Measurements from ENCODE around the gene SRSF12. TPM values are rescaled to one million over a fixed set of nuclear protein-coding genes. Genes with fewer than 3 reads are reported as not detected.
A peak's percentile ranks its signal among the peaks of the same experiment; 100 is the strongest.
"Not testable (repeated sequence)": the region's sequence is repeated elsewhere in the genome, so short reads cannot be mapped to it uniquely, and the experiment has no call there.

Gene SRSF12
- total RNA-seq, 2 donors from 2014 or later = not detected

DNA sequence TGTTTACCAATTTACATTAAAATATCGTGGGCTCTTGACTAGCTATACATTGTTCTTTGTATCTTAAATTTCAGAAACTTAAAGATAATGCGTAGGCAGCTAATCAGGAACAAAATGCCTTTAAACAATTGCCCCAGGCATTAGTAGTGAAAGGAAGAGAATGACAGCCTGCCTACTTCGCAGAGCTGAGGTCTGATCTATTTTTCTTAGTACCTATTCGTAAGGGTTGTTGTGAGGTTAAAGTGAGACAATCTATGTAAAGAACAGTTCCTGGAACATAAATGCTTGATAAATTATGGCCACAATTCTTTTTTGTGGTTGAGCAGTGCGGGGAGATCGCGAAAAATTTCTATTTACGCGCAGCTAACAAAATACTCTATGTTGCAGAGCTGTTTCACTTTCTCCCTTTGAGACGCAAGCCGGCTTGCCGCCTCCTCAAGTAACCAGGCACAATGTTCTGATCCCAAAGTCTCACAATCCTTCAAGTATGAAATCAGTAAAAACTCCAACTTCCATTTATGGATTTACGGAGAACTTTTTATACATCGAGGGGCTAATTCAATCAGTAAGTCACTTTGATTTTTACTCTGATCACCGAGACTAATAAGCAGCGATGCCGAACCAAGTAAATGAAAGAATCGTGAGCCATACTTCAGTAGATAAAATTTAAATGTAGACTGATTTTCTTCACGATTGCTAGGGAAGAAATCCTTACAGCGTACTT is 38.2 kb downstream of the SRSF12 start:
- peak overlapping the region; percentile 97 for H3K27ac Mint-ChIP-seq
- peaks cover 40% of the 10 kb centered on the region for H3K4me1 Mint-ChIP-seq
- peak; percentile 22 to 34 (median 25) for DNase-seq
- H3K9me3 ChIP-seq (ENCODE audit: control insufficient read depth, low read length, poor library complexity, severe bottlenecking) = no peaks in the 10 kb centered on the region
- H3K27me3 Mint-ChIP-seq = no peaks in the 10 kb centered on the region
- peak; percentile 32 for ATAC-seq
- H3K36me3 Mint-ChIP-seq (ENCODE audit: low read depth) = peaks cover 6% of the 10 kb centered on the region
- H3K4me3 Mint-ChIP-seq = peak overlapping the region; percentile 93

DNA sequence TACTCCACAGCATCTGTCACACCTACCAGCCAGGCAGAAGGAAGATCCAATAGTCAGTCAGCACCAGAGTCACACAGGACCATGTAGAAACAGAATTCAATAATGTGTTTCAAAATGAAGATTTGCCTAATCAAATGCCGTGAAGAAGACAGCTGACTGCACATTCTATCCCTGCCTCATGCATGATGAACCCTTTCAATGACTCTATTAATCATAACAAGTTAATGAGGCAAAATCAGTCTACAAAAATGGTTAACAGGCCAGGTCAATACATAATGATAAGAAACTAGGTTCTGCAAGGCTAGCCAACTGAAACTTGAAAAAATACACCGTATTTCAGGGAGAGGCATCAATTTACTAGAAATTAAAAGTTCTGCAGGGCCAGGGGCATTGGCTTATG is 44.0 kb downstream of the SRSF12 start:
- H3K27ac Mint-ChIP-seq = no peak overlapping the region

DNA sequence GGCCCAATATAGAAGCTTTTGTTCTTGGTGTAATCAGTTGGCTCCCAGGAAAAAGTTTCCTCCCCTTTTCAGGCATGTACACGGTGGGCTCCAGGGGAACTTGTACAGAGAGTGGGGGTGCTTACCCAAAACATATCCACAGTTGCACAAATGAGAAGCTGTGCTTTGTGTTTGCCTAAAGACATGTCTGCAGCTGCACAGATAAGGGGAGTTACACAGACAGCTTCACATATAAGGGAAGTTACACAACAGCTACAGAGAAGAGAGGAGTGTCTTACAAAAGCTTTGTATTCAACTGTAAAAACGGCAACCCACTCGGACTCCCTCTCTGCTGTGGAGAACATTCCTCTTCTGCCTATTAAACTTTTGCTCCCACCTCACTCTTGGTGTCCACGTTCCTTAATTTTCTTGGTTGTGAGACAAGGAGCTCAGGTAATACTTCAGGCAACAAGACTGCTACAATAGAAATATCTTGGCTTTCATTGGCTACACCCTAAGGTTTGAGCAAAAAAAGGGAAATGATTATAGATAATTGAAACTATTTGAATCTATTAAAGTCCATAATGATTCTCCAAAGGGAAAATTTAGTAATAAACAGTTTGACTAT is 44.8 kb downstream of the SRSF12 start:
- DNase-seq = no peak
- no peak for ATAC-seq
- H3K4me3 Mint-ChIP-seq = no peak overlapping the region
- peaks cover 7% of the 10 kb centered on the region for H3K4me1 Mint-ChIP-seq
- no peaks in the 10 kb centered on the region for H3K36me3 Mint-ChIP-seq (ENCODE audit: low read depth)
- H3K9me3 ChIP-seq (ENCODE audit: control insufficient read depth, low read length, poor library complexity, severe bottlenecking) = no peaks in the 10 kb centered on the region
- no peak overlapping the region for H3K27ac Mint-ChIP-seq
- H3K27me3 Mint-ChIP-seq = peaks cover under 1% of the 10 kb centered on the region

More for the DNA sequence above, 44.0 kb downstream of the SRSF12 start:
- DNase-seq (no peak), ATAC-seq (no peak)
- H3K27me3 Mint-ChIP-seq = no peaks in the 10 kb centered on the region
- no peaks in the 10 kb centered on the region for H3K36me3 Mint-ChIP-seq (ENCODE audit: low read depth)
- H3K4me1 Mint-ChIP-seq = peaks cover 10% of the 10 kb centered on the region
- no peaks in the 10 kb centered on the region for H3K9me3 ChIP-seq (ENCODE audit: control insufficient read depth, low read length, poor library complexity, severe bottlenecking)
- no peak overlapping the region for H3K4me3 Mint-ChIP-seq

DNA sequence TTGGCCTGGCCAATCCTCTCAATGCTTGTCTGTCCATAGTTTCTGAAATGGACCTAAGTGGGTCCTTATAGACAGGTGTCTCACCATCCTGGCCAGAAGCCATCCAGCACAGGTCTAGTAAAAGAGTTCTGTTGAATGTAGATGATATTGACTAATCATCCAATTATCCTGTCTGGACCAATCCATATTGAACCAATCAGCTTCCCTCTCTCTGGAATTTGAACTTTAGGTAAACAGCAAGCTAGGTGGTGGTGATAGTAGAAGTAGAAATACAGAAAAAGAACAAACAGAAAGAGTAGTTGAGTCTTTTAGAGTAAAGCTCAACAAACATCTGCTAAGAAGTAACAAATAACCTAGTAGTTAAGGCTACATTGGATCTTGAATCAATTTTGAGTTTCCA is 46.8 kb downstream of the SRSF12 start:
- ATAC-seq (no peak), DNase-seq (no peak)
- Mint-ChIP-seq H3K36me3 (ENCODE audit: low read depth) (no peaks in the 10 kb centered on the region), H3K4me1 (peaks cover 5% of the 10 kb centered on the region), H3K27me3 (peaks cover 18% of the 10 kb centered on the region), H3K27ac (no peak overlapping the region), H3K4me3 (no peak overlapping the region)
- no peaks in the 10 kb centered on the region for H3K9me3 ChIP-seq (ENCODE audit: control insufficient read depth, low read length, poor library complexity, severe bottlenecking)

DNA sequence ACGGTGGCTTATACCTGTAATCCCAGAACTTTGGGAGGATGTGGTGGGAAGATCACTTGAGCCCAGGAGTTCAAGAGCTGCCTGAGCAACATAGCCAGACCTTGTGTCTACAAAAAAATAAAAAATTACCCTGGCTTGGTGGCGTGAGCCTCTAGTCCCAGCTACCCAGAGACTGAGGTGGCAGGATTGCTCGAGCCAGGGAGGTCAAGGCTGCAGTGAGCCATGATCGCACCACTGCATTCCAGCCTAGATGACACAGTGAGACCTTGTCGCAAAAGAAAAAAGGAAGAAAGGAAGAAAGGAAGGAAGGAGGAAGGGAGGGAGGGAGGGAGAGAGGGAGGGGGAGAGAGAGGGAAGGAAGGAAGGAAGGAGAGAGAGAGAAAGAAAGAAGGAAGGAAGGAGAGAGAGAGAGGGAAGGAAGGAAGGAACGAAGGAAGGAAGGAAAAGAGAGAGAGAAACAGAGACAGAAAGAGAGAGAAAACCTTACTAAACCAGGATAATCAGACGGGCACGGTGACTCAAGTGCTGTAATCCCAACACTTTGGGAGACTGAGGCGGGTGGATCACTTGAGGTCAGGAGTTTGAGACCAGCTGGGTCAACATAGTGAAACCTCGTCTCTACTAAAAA is 48.2 kb downstream of the SRSF12 start:
- Mint-ChIP-seq H3K4me3 (no peak overlapping the region), H3K27ac (no peak overlapping the region), H3K4me1 (peaks cover 5% of the 10 kb centered on the region), H3K36me3 (ENCODE audit: low read depth) (no peaks in the 10 kb centered on the region), H3K27me3 (peaks cover 18% of the 10 kb centered on the region)
- H3K9me3 ChIP-seq (ENCODE audit: control insufficient read depth, low read length, poor library complexity, severe bottlenecking) = no peaks in the 10 kb centered on the region
- no peak for ATAC-seq
- DNase-seq = no peak

DNA sequence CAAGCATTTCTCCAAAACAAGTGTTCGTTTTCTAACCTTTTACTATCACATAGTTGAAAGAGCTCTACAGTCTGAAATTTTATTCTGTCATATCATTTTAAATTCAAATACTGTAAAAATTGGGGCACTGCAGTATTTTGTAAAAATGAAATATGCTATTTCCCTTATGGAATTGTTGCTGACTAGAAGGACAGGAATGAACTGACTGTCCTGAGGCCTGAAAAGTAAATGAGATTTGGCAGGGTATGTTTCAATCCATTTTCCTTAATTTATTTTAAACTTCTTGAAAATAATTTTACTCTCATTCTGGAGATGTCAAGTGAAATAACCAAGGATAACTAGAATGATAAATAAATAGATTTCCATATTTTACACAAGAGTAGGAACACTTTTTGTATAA is 49.2 kb downstream of the SRSF12 start:
- no peaks in the 10 kb centered on the region for H3K36me3 Mint-ChIP-seq (ENCODE audit: low read depth)
- H3K9me3 ChIP-seq (ENCODE audit: control insufficient read depth, low read length, poor library complexity, severe bottlenecking) = no peaks in the 10 kb centered on the region
- DNase-seq = no peak
- no peak overlapping the region for H3K27ac Mint-ChIP-seq
- peaks cover 5% of the 10 kb centered on the region for H3K4me1 Mint-ChIP-seq
- H3K4me3 Mint-ChIP-seq = no peak overlapping the region
- ATAC-seq = no peak
- H3K27me3 Mint-ChIP-seq = peaks cover 18% of the 10 kb centered on the region

DNA sequence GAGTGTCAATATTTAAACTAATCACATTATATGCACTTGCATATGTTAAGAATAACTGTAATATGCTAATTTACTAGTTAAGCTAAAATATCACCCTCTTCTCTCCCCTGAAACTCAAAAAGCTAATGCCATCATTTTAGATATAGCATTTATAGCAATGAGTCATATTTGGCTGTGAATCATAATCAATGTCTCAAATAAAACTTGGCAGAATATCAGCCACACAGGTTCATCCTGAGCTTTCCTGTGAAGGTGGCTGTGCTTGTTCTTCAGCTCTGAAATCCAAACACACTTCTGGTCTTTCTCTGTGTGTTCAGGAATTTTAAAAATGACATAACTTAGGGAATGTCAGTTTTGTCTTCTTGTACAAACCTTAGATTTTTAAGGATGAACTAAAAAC is 50.1 kb downstream of the SRSF12 start:
- no peaks in the 10 kb centered on the region for H3K36me3 Mint-ChIP-seq (ENCODE audit: low read depth)
- H3K27ac Mint-ChIP-seq = peak overlapping the region; percentile 75
- no peak for ATAC-seq
- H3K9me3 ChIP-seq (ENCODE audit: control insufficient read depth, low read length, poor library complexity, severe bottlenecking) = no peaks in the 10 kb centered on the region
- no peak for DNase-seq
- peaks cover 18% of the 10 kb centered on the region for H3K27me3 Mint-ChIP-seq
- H3K4me3 Mint-ChIP-seq = no peak overlapping the region
- peaks cover 5% of the 10 kb centered on the region for H3K4me1 Mint-ChIP-seq

DNA sequence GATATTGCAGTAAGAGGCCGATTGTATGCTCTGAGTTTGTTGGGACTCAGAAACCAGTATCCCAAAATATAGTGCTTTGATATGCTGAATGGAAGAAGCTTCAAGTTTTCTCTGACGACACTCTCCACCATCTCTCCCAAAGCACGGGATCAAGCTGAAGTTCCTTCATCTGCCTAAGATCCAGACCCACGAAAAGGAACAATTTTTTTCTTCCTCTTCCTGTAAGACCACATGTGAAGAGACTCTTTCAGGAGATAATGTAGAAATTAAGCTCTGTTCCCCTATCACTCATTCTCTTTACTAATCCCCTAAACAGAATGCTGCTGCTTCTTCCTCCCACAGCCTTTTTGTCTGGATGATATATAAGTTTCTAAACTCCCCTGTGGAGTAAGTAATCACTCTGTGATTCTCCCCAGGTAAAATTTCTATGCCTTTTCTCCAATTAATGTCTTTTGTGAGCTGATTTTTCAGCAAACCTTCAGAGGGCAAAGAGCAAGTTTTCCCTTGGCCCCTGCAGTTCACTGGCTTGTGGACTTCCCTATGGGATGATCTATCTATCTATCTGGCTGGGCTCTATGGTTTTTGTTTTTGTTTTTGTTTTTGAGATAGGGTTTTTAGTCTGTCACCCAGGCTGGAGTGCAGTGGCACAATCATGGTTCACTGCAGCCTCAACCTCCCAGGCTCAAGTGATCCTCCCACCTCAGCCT is 50.8 kb downstream of the SRSF12 start:
- H3K27ac Mint-ChIP-seq = peak overlapping the region; percentile 75
- peaks cover 5% of the 10 kb centered on the region for H3K4me1 Mint-ChIP-seq
- no peak for DNase-seq
- H3K27me3 Mint-ChIP-seq = peaks cover 18% of the 10 kb centered on the region
- no peak for ATAC-seq
- no peaks in the 10 kb centered on the region for H3K9me3 ChIP-seq (ENCODE audit: control insufficient read depth, low read length, poor library complexity, severe bottlenecking)
- no peaks in the 10 kb centered on the region for H3K36me3 Mint-ChIP-seq (ENCODE audit: low read depth)
- H3K4me3 Mint-ChIP-seq = no peak overlapping the region

DNA sequence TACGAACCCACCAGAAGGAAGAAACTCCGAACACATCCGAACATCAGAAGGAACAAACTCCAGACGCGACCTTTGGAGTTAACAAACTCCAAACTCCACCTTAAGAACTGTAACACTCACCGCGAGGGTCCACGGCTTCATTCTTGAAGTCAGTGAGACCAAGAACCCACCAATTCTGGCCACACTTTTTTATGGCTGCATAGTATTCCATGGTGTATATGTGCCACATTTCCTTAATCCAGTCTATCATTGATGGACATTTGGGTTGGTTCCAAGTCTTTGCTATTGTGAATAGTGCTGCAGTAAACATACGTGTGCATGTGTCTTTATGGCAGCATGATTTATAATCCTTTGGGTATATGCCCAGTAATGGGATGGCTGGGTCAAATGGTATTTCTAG is 51.8 kb downstream of the SRSF12 start:
- H3K4me3 Mint-ChIP-seq; H3K36me3 Mint-ChIP-seq (ENCODE audit: low read depth); H3K4me1 Mint-ChIP-seq; H3K27ac Mint-ChIP-seq; DNase-seq; H3K9me3 ChIP-seq (ENCODE audit: control insufficient read depth, low read length, poor library complexity, severe bottlenecking); ATAC-seq: not testable (repeated sequence)
- H3K27me3 Mint-ChIP-seq = peaks cover 18% of the 10 kb centered on the region

DNA sequence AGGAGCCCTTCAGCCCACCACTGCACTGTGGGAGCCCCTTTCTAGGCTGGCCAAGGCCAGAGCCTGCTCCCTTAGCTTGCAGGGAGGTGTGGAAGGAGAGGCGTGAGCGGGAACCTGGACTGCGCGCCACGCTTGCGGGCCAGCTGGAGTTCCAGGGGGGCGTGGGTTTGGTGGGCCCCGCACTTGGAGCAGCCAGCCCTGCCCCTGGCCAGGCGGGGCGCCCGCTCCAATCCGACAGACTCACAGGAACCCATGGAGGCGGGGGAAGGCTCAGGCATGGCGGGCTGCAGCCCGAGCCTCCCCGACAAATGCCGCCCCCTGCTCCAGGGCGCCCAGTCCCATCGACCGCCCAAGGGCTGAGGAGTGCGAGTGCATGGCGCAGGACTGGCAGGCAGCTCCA is 52.9 kb downstream of the SRSF12 start:
- not testable (repeated sequence) for H3K4me3 Mint-ChIP-seq; H3K27ac Mint-ChIP-seq; H3K9me3 ChIP-seq (ENCODE audit: control insufficient read depth, low read length, poor library complexity, severe bottlenecking); ATAC-seq; DNase-seq; H3K36me3 Mint-ChIP-seq (ENCODE audit: low read depth); H3K4me1 Mint-ChIP-seq
- H3K27me3 Mint-ChIP-seq = peaks cover 18% of the 10 kb centered on the region

DNA sequence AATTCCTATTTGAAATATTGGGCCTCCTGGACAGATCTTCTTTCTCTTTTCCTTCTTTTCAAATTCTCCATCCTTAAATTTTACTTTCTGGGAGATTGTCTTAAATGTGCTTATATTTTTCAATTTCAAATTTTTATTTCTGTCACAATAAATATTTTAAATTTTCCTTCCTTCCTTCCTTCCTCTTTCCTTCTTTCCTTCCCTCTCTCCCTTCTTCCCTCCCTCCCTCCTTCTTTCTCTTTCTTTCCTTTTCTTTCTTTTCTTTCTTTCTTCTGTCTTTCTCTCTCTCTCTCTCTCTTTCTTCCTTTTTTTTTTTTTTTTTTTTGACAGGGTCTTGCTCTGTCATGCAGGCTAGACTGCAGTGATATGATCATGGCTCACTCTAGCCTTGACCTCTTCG is 54.0 kb downstream of the SRSF12 start:
- Mint-ChIP-seq H3K36me3 (ENCODE audit: low read depth) (no peaks in the 10 kb centered on the region), H3K4me1 (peaks cover 2% of the 10 kb centered on the region), H3K4me3 (no peak overlapping the region), H3K27ac (no peak overlapping the region), H3K27me3 (peaks cover 20% of the 10 kb centered on the region)
- ATAC-seq = no peak
- DNase-seq = no peak
- H3K9me3 ChIP-seq (ENCODE audit: control insufficient read depth, low read length, poor library complexity, severe bottlenecking) = no peaks in the 10 kb centered on the region

DNA sequence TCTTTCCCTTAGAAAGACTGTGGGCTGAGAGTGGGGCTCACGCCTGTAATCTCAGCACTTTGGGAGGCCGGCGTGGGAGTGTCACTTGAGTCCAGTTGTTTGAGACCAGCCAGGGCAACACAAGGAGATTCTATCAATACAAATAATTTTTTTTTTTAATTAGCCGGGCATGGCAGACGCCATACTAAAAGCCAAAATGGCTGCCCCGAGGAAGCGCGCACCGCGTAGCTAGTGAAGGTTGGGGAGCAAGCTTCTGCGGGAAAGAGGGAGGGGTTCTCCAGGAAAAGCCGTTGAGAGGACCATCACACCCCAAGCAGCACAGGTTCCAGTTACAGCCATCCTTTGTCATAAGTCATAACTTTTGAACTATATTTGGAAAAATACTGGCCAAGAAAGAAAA is 58.6 kb downstream of the SRSF12 start:
- no peak for ATAC-seq
- H3K9me3 ChIP-seq (ENCODE audit: control insufficient read depth, low read length, poor library complexity, severe bottlenecking) = no peaks in the 10 kb centered on the region
- peaks cover 2% of the 10 kb centered on the region for H3K4me1 Mint-ChIP-seq
- no peak overlapping the region for H3K27ac Mint-ChIP-seq
- no peaks in the 10 kb centered on the region for H3K36me3 Mint-ChIP-seq (ENCODE audit: low read depth)
- H3K4me3 Mint-ChIP-seq = no peak overlapping the region
- no peak for DNase-seq
- H3K27me3 Mint-ChIP-seq = peaks cover 10% of the 10 kb centered on the region

DNA sequence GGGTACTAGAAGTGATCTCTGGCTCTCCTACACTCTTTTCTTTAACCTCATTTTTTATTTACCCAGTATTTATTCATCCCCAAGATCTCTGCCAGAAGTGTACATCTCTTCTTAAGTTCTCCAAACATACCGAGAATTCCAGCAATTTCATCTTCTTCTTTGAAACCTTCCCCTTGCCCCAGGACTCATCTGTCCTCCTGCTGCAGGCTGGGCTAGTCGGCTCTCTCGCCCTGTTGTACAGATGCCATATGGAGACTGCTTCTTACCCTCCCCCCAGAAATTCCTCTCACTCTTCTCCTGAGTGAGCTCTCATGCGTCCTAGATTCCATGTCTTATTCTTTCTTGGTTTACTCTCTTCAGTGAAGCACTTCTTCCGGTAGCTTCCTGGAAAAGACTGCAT is 59.2 kb downstream of the SRSF12 start:
- Mint-ChIP-seq H3K27me3 (peaks cover 10% of the 10 kb centered on the region), H3K36me3 (ENCODE audit: low read depth) (no peaks in the 10 kb centered on the region), H3K4me1 (peaks cover 2% of the 10 kb centered on the region), H3K27ac (no peak overlapping the region), H3K4me3 (no peak overlapping the region)
- H3K9me3 ChIP-seq (ENCODE audit: control insufficient read depth, low read length, poor library complexity, severe bottlenecking) = no peaks in the 10 kb centered on the region
- ATAC-seq = no peak
- no peak for DNase-seq

All from T-helper 17 cell (primary cell).